CD1c-positive myeloid dendritic cell (primary cell): ENCODE results near the gene HBS1L.

Experiments used
- DNase-seq: peaks from one replicate; pipeline ENCODE4 v3.0.0-alpha.2; 2016; ENCODE audit errors: extremely low spot score

Gene HBS1L

GRCh38 chr6:135037541-135037940 is 17.1 kb downstream of the HBS1L start:
- no peak for DNase-seq

- DNase-seq: no peak
These were observed 17.7 kb downstream of the HBS1L start for GRCh38 chr6:135036731-135037420.

GRCh38 chr6:135033238-135033637 is 21.4 kb downstream of the HBS1L start:
- no peak for DNase-seq

- DNase-seq: no peak
These were observed 24.0 kb downstream of the HBS1L start for GRCh38 chr6:135030532-135031178.

- no peak for DNase-seq
These were observed 24.6 kb downstream of the HBS1L start for GRCh38 chr6:135030056-135030473.

- no peak for DNase-seq
These were observed 28.8 kb downstream of the HBS1L start for GRCh38 chr6:135025775-135026174.

GRCh38 chr6:135025175-135025574 is 29.4 kb downstream of the HBS1L start:
- no peak for DNase-seq

- no peak for DNase-seq
These were observed 32.4 kb downstream of the HBS1L start for GRCh38 chr6:135022050-135022697.

- DNase-seq: no peak
These were observed 33.1 kb downstream of the HBS1L start for GRCh38 chr6:135021310-135022049.

- DNase-seq: peak; percentile 29
These were observed 35.7 kb downstream of the HBS1L start for GRCh38 chr6:135018941-135019340.

- no peak for DNase-seq
These were observed 36.6 kb downstream of the HBS1L start for GRCh38 chr6:135018052-135018451.

- no peak for DNase-seq
These were observed 40.2 kb downstream of the HBS1L start for GRCh38 chr6:135014353-135014832.

- no peak for DNase-seq
These were observed 41.4 kb downstream of the HBS1L start for GRCh38 chr6:135013211-135013610.

- no peak for DNase-seq
These were observed 41.9 kb downstream of the HBS1L start for GRCh38 chr6:135012764-135013163.

- no peak for DNase-seq
These were observed 42.3 kb downstream of the HBS1L start for GRCh38 chr6:135012349-135012748.

- no peak for DNase-seq
These were observed 45.7 kb downstream of the HBS1L start for GRCh38 chr6:135008941-135009290.

- no peak for DNase-seq
These were observed 46.3 kb downstream of the HBS1L start for GRCh38 chr6:135008072-135008940.

- DNase-seq: no peak
These were observed 48.2 kb downstream of the HBS1L start for GRCh38 chr6:135006386-135006914.

- DNase-seq: no peak
These were observed 50.2 kb downstream of the HBS1L start for GRCh38 chr6:135004399-135004798.

- DNase-seq: no peak
These were observed 51.5 kb downstream of the HBS1L start for GRCh38 chr6:135002974-135003703.
